Panc1 (cell line): ENCODE data around the gene RIPK1. TPM values are rescaled to one million over a fixed set of nuclear protein-coding genes. Genes with fewer than 3 reads are reported as not detected.
"Not testable (repeated sequence)": the region's sequence is repeated elsewhere in the genome, so short reads cannot be mapped to it uniquely, and the experiment has no call there.

Experiments used
- ATAC-seq: fragments of 200-7000 bp; cut with Tn5 transposase; 2 replicates; pipeline ENCODE4 v1.9.1; 2020; ENCODE audit warnings: mild to moderate bottlenecking, moderate library complexity
- BruUV-seq: library from RNA; stranded (reverse); fragments of 400-500 nt; replicated peaks from 2 replicates; lab custom pipeline; 2021; lab: Mats Ljungman, UMichigan
- CTCF ChIA-PET: fragments of 300-600 bp; sonication (Branson Sonifier 250); formaldehyde crosslinking; loops from one replicate; lab custom pipeline; 2022; ENCODE audit warnings: antibody characterized with exemption; lab: Charles Lee
- POLR2A ChIA-PET: fragments of 300-600 bp; sonication (Branson Sonifier 250); formaldehyde crosslinking; loops from one replicate; lab custom pipeline; 2022; ENCODE audit warnings: antibody characterized with exemption; lab: Charles Lee
- DNase-seq: peaks from one replicate; pipeline ENCODE4 v3.0.0-alpha.2; 2010; ENCODE audit warnings: low read depth, low spot score
- H3K27ac ChIP-seq: 2 replicates; pipeline ENCODE4 v1.5.1; 2011; ENCODE audit warnings: mild to moderate bottlenecking, low read length, inconsistent platforms
- H3K27me3 ChIP-seq: fragments of 200-500 bp; sonication (Bioruptor generic); 2 replicates; pipeline ENCODE4 v1.6.0; 2014; ENCODE audit warnings: low read length, inconsistent platforms; ENCODE audit not compliant: control insufficient read depth, insufficient read depth
- H3K36me3 ChIP-seq: fragments of 200-500 bp; sonication (Bioruptor generic); 2 replicates; pipeline ENCODE4 v1.5.1; 2014; ENCODE audit warnings: inconsistent platforms, mild to moderate bottlenecking, low read length, moderate library complexity; ENCODE audit not compliant: control insufficient read depth, insufficient read depth
- H3K4me1 ChIP-seq: 2 replicates; pipeline ENCODE4 v1.5.1; 2011; ENCODE audit warnings: inconsistent platforms, mild to moderate bottlenecking, low read length, moderate library complexity; ENCODE audit not compliant: control insufficient read depth, insufficient read depth
- H3K4me3 ChIP-seq, 2 experiments: 2 replicates each; pipeline ENCODE4 v1.5.1; 2011 to 2012; ENCODE audit warnings: low read depth in 2 of 2, low read length in 2 of 2, mild to moderate bottlenecking in 2 of 2, inconsistent platforms in 1 of 2, moderate library complexity in 1 of 2
- H3K9me3 ChIP-seq: fragments of 200-500 bp; sonication (Bioruptor generic); 2 replicates; pipeline ENCODE4 v1.5.1; 2014; ENCODE audit warnings: low read depth, mild to moderate bottlenecking, inconsistent platforms, low read length, moderate library complexity; ENCODE audit not compliant: control insufficient read depth, insufficient read depth
- CTCF ChIP-seq: fragments of 450-650 bp; IDR thresholded peaks from 2 replicates; pipeline ENCODE4 v1.5.1; 2017; ENCODE audit warnings: mild to moderate bottlenecking
- POLR2AphosphoS5 ChIP-seq: IDR thresholded peaks from 2 replicates; pipeline ENCODE4 v1.6.1; 2012; ENCODE audit warnings: mild to moderate bottlenecking, low read depth, low read length, moderate library complexity
- SIN3A ChIP-seq: IDR thresholded peaks from 2 replicates; pipeline ENCODE4 v1.6.1; 2012; ENCODE audit warnings: low read depth, mild to moderate bottlenecking, low read length, moderate library complexity, borderline replicate concordance; ENCODE audit not compliant: insufficient read depth
- TCF7L2 ChIP-seq: IDR thresholded peaks from 2 replicates; pipeline ENCODE4 v1.6.1; 2011; ENCODE audit warnings: mild to moderate bottlenecking, low read depth, low read length, inconsistent platforms
- in situ Hi-C: cut with HindIII; loops from 2 replicates; pipeline ENCODE4 v1.10.0; 2016; ENCODE audit warnings: low sequenced_read_pairs, low pct_unique_long_range_greater_than_20kb
- intact Hi-C: fragments of 100-400 bp; cut with micrococcal nuclease; formaldehyde crosslinking; loops from one replicate; pipeline ENCODE4 v1.10.0; 2022; ENCODE audit not compliant: unreplicated experiment
- total RNA-seq: library from RNA; stranded (reverse); gene quantifications from one replicate; pipeline ENCODE4 v1.2.1, GENCODE V29; 2021; ENCODE audit not compliant: unreplicated experiment
- TF ChIP-seq, protein P1 (sequence below), 2 experiments: IDR thresholded peaks; 2 replicates each; pipeline ENCODE4 v1.6.1; 2011 to 2012; ENCODE audit warnings: low read depth in 2 of 2, control low read depth in 1 of 2, low read length in 1 of 2, mild to moderate bottlenecking in 1 of 2, moderate library complexity in 1 of 2; ENCODE audit not compliant: insufficient read depth in 1 of 2

RIPK1 gene
- total RNA-seq, 1 experiment from 2014 or later: 31.6 TPM

DNA sequence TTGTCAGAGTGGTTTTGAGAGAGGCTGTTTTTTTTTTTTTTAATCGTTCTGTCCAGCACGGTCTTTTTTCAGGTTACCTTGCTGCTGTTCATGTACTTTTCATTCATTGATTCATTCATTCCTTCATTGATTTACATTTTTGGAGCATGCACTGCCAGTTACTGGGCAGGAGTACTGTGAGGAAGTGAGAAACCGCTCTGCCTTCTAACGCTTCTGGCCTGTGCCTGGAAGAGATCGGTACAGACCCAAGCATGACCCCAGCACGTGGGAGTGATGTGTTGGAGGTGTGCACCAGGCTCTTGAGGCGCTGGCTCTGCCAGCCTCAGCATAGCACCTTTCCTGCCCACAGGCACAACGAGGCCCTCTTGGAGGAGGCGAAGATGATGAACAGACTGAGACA, 9.1 kb downstream of the RIPK1 start:
- BruUV-seq: no TSS peak
- ChIA-PET POLR2A (no interaction called here), CTCF (no interaction called here)
- Histone ChIP-seq H3K9me3 (no peaks in the 10 kb centered on the region), H3K36me3 (peaks cover 15% of the 10 kb centered on the region), H3K27me3 (no peaks in the 10 kb centered on the region), H3K4me1 (peaks cover 7% of the 10 kb centered on the region), H3K4me3 (no peak overlapping the region), H3K27ac (no peak overlapping the region)
- intact Hi-C loops: no loop called here
- DNase-seq (no peak), ATAC-seq (no peak)
- TF ChIP-seq, protein P1, sequence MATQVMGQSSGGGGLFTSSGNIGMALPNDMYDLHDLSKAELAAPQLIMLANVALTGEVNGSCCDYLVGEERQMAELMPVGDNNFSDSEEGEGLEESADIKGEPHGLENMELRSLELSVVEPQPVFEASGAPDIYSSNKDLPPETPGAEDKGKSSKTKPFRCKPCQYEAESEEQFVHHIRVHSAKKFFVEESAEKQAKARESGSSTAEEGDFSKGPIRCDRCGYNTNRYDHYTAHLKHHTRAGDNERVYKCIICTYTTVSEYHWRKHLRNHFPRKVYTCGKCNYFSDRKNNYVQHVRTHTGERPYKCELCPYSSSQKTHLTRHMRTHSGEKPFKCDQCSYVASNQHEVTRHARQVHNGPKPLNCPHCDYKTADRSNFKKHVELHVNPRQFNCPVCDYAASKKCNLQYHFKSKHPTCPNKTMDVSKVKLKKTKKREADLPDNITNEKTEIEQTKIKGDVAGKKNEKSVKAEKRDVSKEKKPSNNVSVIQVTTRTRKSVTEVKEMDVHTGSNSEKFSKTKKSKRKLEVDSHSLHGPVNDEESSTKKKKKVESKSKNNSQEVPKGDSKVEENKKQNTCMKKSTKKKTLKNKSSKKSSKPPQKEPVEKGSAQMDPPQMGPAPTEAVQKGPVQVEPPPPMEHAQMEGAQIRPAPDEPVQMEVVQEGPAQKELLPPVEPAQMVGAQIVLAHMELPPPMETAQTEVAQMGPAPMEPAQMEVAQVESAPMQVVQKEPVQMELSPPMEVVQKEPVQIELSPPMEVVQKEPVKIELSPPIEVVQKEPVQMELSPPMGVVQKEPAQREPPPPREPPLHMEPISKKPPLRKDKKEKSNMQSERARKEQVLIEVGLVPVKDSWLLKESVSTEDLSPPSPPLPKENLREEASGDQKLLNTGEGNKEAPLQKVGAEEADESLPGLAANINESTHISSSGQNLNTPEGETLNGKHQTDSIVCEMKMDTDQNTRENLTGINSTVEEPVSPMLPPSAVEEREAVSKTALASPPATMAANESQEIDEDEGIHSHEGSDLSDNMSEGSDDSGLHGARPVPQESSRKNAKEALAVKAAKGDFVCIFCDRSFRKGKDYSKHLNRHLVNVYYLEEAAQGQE (IDR thresholded peaks at IDR 0.05; ENCODE audit: insufficient read depth in 1 of 2, low read depth in 2 of 2, low read length in 1 of 2): no peak
- TF ChIP-seq POLR2AphosphoS5: no peak
- no peak for TF ChIP-seq CTCF
- no peak for TF ChIP-seq TCF7L2
- TF ChIP-seq SIN3A: no peak
- in situ Hi-C loops: no loop called here

DNA sequence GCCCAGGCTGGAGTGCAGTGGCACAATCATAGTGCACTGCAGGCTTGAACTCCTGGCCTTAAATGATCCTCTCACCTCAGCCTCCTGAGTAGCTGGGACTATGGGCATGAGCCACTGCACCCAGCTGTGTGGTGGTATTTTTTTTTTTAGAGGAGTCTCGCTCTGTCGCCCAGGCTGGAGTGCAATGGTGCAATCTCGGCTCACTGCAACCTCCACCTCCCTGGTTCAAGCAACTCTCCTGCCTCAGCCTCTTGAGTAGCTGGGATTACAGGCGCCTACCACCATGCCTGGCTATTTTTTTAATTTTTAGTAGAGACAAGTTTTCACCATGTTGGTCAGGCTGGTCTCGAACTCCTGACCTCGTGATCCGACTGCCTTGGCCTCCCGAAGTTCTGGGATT, 10.7 kb downstream of the RIPK1 start:
- POLR2A ChIA-PET, BruUV-seq, H3K27me3 ChIP-seq, intact Hi-C loops, H3K27ac ChIP-seq, H3K4me3 ChIP-seq, H3K4me1 ChIP-seq, ATAC-seq, in situ Hi-C loops, DNase-seq, H3K9me3 ChIP-seq: not testable (repeated sequence)
- H3K36me3 ChIP-seq: peaks cover 20% of the 10 kb centered on the region
- CTCF ChIA-PET: interaction anchor here (0.7 kb wide), 1 partner anchor 22 kb away, joined by 3 read pairs; no protein-coding TSS in a partner anchor

DNA sequence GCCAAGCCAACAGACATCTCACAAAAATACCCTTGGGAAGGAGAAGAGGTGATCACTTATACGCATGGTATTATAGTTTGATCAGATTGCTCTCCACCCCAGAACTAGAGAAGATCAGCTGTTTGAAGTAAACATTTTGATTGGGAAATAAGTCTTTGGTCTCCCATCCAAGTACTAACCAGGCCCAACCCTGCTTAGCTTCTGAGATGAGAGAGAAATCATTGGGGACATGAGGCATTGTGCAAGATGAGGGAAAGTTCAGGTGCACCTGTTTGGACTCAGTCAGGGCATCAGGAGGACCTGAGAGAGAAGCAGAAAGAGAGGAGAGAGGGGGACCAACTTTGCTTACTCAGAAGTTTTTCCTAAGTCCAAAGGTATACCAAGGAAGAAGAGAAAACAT, 11.4 kb downstream of the RIPK1 start:
- Histone ChIP-seq H3K4me3 (no peak overlapping the region), H3K9me3 (no peaks in the 10 kb centered on the region), H3K27ac (no peak overlapping the region), H3K4me1 (peaks cover 7% of the 10 kb centered on the region), H3K36me3 (peaks cover 23% of the 10 kb centered on the region), H3K27me3 (no peaks in the 10 kb centered on the region)
- ChIA-PET POLR2A (no interaction called here), CTCF (no interaction called here)
- no peak for TF ChIP-seq POLR2AphosphoS5
- TF ChIP-seq, protein P1 (IDR thresholded peaks at IDR 0.05; ENCODE audit: insufficient read depth in 1 of 2, low read depth in 2 of 2, low read length in 1 of 2): no peak
- intact Hi-C loops: no loop called here
- BruUV-seq: TSS peak; percentile 7
- ATAC-seq: no peak
- in situ Hi-C loops: no loop called here
- no peak for DNase-seq
